GM18498 (cell line): Measurements from ENCODE around the gene SLC7A1.

Experiments
- ATAC-seq: cut with Tn5 transposase; IDR thresholded peaks from one replicate; pipeline ENCODE4 v1.9.1; 2021; ENCODE audit warnings: mild to moderate bottlenecking, moderate library complexity; ENCODE audit not compliant: unreplicated experiment

Gene SLC7A1

GRCh38 chr13:29534083-29534482 lies 61.4 kb downstream of the SLC7A1 start:
- no peak for ATAC-seq

DNA sequence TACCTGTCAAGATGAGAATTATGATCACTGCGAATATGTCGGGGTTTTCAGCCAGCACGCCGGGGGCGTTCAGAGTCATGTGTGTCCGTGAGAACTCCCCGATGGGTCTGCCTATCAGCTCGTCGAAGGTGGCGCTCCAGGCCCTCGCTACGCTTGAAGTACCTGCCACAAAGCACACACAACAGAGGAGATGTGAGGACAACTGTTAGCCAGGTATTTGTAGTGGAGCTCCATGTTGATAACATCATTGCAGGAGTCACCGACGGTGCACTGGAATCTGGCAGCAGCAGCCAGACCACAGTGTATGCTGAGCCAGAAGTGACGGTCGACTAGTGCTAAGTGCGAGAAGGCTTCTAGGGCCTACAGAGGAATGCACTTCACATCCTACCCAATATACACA lies 62.7 kb downstream of the SLC7A1 start:
- no peak for ATAC-seq

DNA sequence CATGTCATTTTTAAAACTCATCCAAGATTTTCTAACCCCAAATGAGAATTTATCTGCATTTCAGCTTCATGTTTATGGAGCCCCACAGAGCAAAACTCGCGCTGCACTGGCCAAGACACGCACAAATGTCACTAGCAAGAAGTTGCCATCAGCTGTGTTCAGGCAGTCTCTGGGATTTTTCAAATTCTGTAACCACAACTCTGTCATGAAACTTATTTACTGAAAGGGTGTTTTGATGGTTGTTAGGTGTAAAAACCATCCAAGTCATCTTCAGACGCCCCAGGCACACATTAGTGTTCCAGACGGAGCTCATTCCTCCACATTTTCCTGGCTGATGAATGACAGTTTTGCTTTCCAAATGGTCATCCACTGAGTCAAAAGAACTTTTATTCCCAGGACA lies 63.4 kb downstream of the SLC7A1 start:
- ATAC-seq: no peak

- ATAC-seq: no peak
Observed at GRCh38 chr13:29530901-29531300, 64.6 kb downstream of the SLC7A1 start.

DNA sequence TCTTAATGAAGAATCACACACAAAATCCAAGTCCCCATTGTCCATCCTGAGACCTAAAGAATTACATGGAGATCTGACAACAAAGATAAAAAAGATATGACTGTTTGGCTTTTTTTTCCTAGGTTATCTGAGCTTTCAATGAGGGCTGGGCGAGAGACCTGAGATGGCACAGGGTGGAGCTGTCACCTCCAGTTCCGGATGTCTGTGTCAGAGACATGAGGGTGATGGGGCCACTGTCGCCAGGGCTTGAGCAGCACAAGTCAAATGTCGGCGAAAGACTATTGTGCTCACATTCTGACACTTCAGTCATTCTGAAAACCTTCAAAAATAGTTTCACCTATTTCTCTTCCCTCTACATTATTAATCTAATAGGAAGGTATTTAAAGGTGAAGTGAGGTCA lies 65.7 kb downstream of the SLC7A1 start:
- ATAC-seq: no peak

- no peak for ATAC-seq
Observed at GRCh38 chr13:29527916-29528315, 67.6 kb downstream of the SLC7A1 start.

DNA sequence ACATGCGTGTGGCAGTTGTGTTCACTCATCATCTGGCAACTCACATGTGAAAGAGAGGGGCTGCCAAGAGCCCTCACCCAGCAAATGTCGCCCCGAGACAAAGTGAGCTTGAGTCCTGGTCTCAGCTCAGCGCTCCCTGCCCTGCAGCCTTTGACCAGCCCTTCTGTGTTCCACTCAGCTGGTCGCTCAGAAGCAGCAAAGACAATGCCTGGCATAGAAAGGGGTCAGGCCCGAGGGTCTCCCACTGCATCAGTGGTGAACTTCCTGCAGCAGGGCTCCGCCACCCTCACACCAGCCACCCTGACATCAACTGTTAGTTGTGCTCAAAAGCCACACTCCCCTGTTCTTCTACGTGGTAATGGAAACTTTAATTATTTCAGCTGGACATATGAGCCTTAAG lies 68.0 kb downstream of the SLC7A1 start:
- no peak for ATAC-seq

DNA sequence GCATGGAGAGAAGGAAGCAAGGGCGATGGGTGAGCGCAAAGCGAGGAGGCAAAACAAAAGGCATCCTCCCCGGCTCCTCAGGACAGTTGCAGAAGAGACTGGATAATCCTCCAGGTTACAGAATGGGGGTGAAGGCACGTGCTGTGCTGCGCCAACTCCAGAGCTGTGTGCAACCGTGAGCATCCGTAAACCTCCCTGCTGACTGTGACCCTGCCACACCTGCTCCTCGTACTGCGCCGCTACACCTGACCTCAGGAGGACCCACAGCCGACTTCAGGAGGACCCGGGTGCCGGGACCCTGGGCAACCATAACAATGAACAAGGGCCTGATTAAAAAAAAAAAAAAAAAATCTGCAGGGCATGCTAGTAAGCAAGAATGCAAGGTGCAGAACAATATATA lies 68.7 kb downstream of the SLC7A1 start:
- ATAC-seq: no peak

DNA sequence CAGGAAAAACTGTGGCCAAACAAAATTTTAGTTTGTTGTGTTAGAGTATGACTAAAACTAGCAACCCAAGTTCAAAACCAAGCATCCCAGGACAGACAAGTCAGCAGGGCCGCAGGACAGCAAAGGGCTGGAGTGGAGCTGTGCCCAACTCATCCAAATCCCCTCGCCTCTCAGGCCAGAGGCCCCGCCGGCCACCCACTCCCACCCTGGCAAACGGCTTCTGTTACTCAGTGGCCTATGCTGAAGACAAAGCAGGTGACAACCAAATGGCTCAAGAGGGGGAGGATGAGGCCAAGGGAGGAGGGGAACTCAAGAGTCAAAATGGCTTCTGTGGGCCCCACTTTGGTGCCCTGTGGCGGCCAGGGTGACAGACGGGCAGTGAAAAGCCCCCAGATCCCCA lies 69.7 kb downstream of the SLC7A1 start:
- ATAC-seq: no peak

GRCh38 chr13:29524641-29525040 lies 70.8 kb downstream of the SLC7A1 start:
- ATAC-seq: no peak

DNA sequence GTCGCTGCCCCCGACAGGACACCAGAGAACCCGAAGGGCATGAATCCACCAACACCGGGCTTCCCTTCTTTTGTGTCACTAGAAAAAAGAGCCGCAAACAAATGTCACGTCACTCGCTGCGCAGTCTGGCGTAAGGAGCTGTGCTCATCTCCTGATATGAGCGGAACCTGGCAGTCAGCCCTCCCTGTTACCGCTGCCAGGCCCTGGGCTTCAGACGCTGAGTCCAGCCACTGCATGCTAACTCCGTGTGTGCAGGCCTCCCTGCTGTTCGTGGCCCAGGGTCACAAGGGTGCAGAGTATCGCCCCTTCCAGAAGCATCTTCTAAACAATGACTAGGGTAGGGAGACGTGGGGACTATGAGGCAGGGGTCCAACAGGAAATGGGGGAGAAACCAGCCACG lies 71.3 kb downstream of the SLC7A1 start:
- no peak for ATAC-seq

DNA sequence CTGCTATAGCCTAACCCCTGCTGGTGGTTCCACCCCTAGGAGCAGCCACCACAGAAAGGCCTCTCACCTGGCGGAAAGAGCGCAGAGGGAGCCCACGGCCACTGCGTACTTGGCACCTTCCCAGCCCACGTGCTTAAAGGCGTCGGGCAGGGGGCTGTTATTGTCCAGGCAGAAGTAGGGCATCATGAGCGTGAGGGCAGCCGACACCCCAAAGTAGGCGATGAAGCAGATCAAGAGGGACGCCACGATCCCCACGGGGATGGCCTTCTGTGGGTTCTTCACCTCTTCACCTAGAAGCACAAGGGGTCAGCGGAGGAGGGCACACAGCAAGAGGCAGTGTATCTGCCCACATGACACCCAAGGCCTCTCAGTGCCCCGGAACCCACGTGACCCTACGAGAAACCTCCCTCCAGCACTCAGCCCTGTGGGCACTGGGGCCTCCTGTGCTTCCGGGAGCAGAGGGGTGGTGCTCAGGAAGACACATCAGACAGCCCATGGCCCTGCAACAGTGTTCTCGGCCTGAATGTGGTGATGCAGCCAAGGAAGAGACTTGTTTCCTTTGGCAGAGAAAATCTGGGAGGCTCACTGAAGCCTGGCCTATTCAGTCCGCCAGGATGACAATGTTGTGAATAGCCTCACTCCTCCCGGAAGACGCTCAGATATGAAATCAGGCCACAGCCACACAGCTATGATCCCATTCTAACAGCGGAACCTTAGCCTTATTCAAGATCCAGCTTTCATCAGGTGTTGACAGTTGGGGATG lies 72.1 kb downstream of the SLC7A1 start:
- ATAC-seq: no peak

DNA sequence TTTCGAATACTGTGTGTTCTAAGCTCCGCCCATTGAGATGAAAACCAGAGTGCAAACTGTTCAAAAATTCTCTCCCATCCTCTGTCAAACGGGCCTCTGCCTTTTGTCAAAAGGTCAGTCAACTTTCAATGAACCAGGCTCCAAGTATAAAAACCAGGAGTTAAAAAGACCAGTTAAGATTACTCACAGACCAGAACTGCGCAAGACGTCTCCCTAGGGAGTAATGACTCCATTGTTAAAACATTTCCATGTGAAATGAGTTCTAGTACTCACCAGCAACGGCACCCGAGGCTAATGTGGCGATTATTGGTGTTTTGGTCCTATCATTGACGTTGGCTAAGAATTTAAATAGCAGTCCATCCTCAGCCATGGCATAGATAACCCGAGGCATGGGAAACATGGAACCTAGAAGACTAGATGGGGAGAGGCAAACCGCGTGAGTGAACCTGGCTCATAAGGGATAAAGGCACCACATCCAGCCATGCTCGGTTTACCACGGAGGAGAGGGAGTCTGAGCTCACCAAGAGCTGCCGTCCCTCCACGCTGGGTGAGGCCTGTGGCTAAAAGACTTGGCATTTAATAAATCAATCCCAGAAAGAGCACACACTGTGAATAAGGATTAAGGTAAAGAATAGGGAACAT lies 73.3 kb downstream of the SLC7A1 start:
- ATAC-seq: no peak

GRCh38 chr13:29521336-29521735 lies 74.2 kb downstream of the SLC7A1 start:
- ATAC-seq: no peak

DNA sequence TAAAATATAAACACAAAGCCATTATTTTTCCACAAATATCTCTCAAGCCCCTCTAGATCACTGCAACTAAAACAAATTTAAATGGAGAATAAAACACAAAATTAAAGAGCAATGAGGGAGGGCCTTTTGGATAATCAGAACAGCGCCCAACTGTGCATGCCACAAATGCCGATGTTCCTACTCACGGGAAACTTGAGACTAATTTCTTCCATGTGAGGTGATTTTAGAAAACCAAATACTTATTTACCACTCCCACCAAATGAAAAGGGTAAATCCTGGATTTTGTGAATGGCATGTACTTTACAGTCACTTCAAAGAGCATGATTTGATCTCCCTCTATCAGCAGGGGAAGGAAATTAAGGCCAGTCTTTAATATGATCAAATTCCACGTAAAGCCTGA lies 74.8 kb downstream of the SLC7A1 start:
- no peak for ATAC-seq

GRCh38 chr13:29519921-29520320 lies 75.6 kb downstream of the SLC7A1 start:
- ATAC-seq: no peak

- no peak for ATAC-seq
Observed at GRCh38 chr13:29516880-29517279, 78.6 kb downstream of the SLC7A1 start.

GRCh38 chr13:29516012-29516411 lies 79.5 kb downstream of the SLC7A1 start:
- ATAC-seq: no peak

GRCh38 chr13:29515372-29515771 lies 80.1 kb downstream of the SLC7A1 start:
- no peak for ATAC-seq

GRCh38 chr13:29514720-29515310 lies 80.7 kb downstream of the SLC7A1 start:
- no peak for ATAC-seq

GRCh38 chr13:29513981-29514719 lies 81.3 kb downstream of the SLC7A1 start:
- ATAC-seq: no peak
